Endothelial cell of umbilical vein (primary cell): ENCODE results near the gene ABHD4. TPM values are rescaled to one million over a fixed set of nuclear protein-coding genes. Genes with fewer than 3 reads are reported as not detected.

Experiments used
- BruUV-seq: library from RNA; stranded (reverse); fragments of 400-500 nt; replicated peaks from 2 replicates; lab custom pipeline; 2021; lab: Mats Ljungman, UMichigan
- CTCF ChIA-PET: fragments of 300-600, 350-600 bp; sonication (Branson Sonifier 250); formaldehyde crosslinking; loops from one replicate; lab custom pipeline; 2021; ENCODE audit warnings: antibody characterized with exemption, inconsistent platforms; lab: Charles Lee
- POLR2A ChIA-PET: fragments of 300-600, 350-600 bp; sonication (Branson Sonifier 250); formaldehyde crosslinking; loops from one replicate; lab custom pipeline; 2021; ENCODE audit warnings: antibody characterized with exemption, inconsistent platforms; lab: Charles Lee
- DNase-seq: peaks from one replicate; pipeline ENCODE4 v3.0.0-alpha.2; 2011; ENCODE audit warnings: low read depth, low spot score
- FAIRE-seq: peaks from 2 replicates; lab custom pipeline; 2011; peaks lifted over from hg19 to GRCh38; lab: Jason Lieb, UNC
- H2AFZ ChIP-seq: 2 replicates; pipeline ENCODE4 v1.6.0; 2012; ENCODE audit warnings: low read depth, low read length, control low read depth, inconsistent platforms
- H3K27ac ChIP-seq: 2 replicates; pipeline ENCODE4 v1.5.1; 2011; ENCODE audit warnings: low read depth, mild to moderate bottlenecking, control low read depth, low read length, moderate library complexity; ENCODE audit not compliant: insufficient read depth
- H3K27me3 ChIP-seq, 2 experiments: 2 replicates each; pipeline versions ENCODE4 v1.6.0 to v1.6.1; 2011; ENCODE audit warnings: low read length in 2 of 2, mixed read lengths in 1 of 2; ENCODE audit not compliant: control insufficient read depth in 2 of 2, insufficient read depth in 2 of 2
- H3K36me3 ChIP-seq, 2 experiments: 2 replicates in 1 of 2; 3 replicates in 1 of 2; pipeline ENCODE4 v1.5.1; 2011; ENCODE audit warnings: low read length in 2 of 2, mild to moderate bottlenecking in 1 of 2, moderate library complexity in 1 of 2; ENCODE audit not compliant: control insufficient read depth in 2 of 2, insufficient read depth in 2 of 2; ENCODE audit errors: extremely low read depth in 1 of 2
- H3K4me1 ChIP-seq: 3 replicates; pipeline ENCODE4 v1.5.1; 2011; ENCODE audit warnings: mild to moderate bottlenecking, low read length; ENCODE audit not compliant: control insufficient read depth, insufficient read depth; ENCODE audit errors: extremely low read depth
- H3K4me2 ChIP-seq: 2 replicates; pipeline ENCODE4 v1.6.1; 2011; ENCODE audit warnings: low read length, control low read depth, mixed read lengths; ENCODE audit not compliant: insufficient read depth
- H3K4me3 ChIP-seq, 3 experiments: fragments of 200-600 bp in 1 of 3; sonication (generic), shearing (Covaris generic) in 1 of 3; replicated peaks in 1 of 3; 2 replicates each; pipeline ENCODE4 v1.5.1; 2011 to 2016; ENCODE audit warnings: control low read depth in 3 of 3, low read length in 3 of 3, mild to moderate bottlenecking in 2 of 3, inconsistent platforms in 1 of 3, low read depth in 1 of 3, moderate library complexity in 1 of 3; ENCODE audit not compliant: insufficient read depth in 1 of 3
- H3K79me2 ChIP-seq: 2 replicates; pipeline ENCODE4 v1.6.0; 2012; ENCODE audit warnings: low read length, inconsistent platforms; ENCODE audit not compliant: control insufficient read depth, insufficient read depth
- H3K9ac ChIP-seq: replicated peaks from 2 replicates; pipeline ENCODE3; 2011; ENCODE audit warnings: low read length, control low read depth; ENCODE audit not compliant: insufficient read depth; ENCODE audit errors: extremely low read depth
- H3K9me1 ChIP-seq: replicated peaks from 3 replicates; pipeline ENCODE4 v1.6.0; 2011; ENCODE audit warnings: mild to moderate bottlenecking, low read length; ENCODE audit not compliant: control insufficient read depth, insufficient read depth; ENCODE audit errors: extremely low read depth
- H3K9me3 ChIP-seq: replicated peaks from 2 replicates; pipeline ENCODE4 v1.5.1; 2012; ENCODE audit warnings: low read length, inconsistent platforms; ENCODE audit not compliant: control insufficient read depth, insufficient read depth
- H4K20me1 ChIP-seq: replicated peaks from 2 replicates; pipeline ENCODE3; 2011; ENCODE audit warnings: mild to moderate bottlenecking, low read length; ENCODE audit not compliant: control insufficient read depth, insufficient read depth; ENCODE audit errors: extremely low read depth
- FOS ChIP-seq: IDR thresholded peaks from 2 replicates; pipeline ENCODE4 v1.6.1; 2011; ENCODE audit warnings: mild to moderate bottlenecking, low read length, moderate library complexity, borderline replicate concordance; ENCODE audit not compliant: insufficient read depth
- GATA2 ChIP-seq: IDR thresholded peaks from 2 replicates; pipeline ENCODE4 v1.7.0; 2011; ENCODE audit warnings: low read depth, mild to moderate bottlenecking, moderate library complexity, mixed read lengths, low read length; ENCODE audit not compliant: insufficient read length, insufficient read depth
- JUN ChIP-seq: IDR thresholded peaks from 2 replicates; pipeline ENCODE4 v1.6.1; 2011; ENCODE audit warnings: borderline replicate concordance, low read depth; ENCODE audit not compliant: insufficient read length, insufficient read depth
- POLR2AphosphoS5 ChIP-seq: IDR thresholded peaks from 2 replicates; pipeline ENCODE4 v1.6.1; 2012; ENCODE audit warnings: low read depth, mild to moderate bottlenecking, control low read depth, low read length, moderate library complexity; ENCODE audit not compliant: insufficient read depth
- dilution Hi-C: fragments of 300-500 bp; cut with MboI; formaldehyde crosslinking; loops from one replicate; pipeline ENCODE4 v1.15.0; 2019; ENCODE audit warnings: low sequenced_read_pairs; ENCODE audit not compliant: extremely low pct_ligation_motif_present
- intact Hi-C: fragments of 100-400 bp; cut with micrococcal nuclease; formaldehyde crosslinking; loops from one replicate; pipeline ENCODE4 v1.10.0; 2022
- polyA plus RNA-seq, 4 experiments: library from polyadenylated mRNA; depleted of rRNA in 3 of 4; stranded (reverse) in 3 of 4; unstranded in 1 of 4; fragments of >200 nt; gene quantifications; 2 replicates each; pipeline versions ENCODE4 v1.2.1 to v1.2.3, GENCODE V29; 2011 to 2012; ENCODE audit warnings: missing spikeins in 1 of 4
- total RNA-seq: library from RNA; stranded (reverse); gene quantifications from 2 replicates; pipeline ENCODE4 v1.2.3, GENCODE V29; 2021

ABHD4 gene
- total and polyA plus RNA-seq, 2 donors (not counting 3 experiments of a cell fraction or from before 2014, with no cell fraction given) = 34.8 to 45.5 TPM

DNA sequence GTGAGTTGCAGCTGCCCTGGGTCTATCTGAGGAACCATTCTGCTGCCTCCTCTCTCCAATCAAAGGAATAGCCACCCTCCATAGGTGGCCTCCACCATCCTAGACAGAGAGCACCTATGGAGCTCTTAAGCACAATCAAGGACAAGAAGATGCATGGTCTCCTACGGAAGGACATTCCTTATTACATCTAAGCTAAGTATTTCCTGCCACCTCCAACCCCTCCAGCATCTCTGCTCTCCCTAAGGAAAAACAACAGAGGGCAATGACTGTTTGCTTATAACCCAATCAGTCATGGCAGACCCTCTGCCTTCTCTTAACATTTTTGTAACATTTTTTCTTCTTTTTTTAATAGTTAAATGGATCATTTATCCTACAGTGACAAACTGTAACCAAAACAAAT lies 60.8 kb downstream of the ABHD4 start:
- peak overlapping the region; percentile 94 for H2AFZ ChIP-seq
- intact Hi-C loops = loop anchor here (1.0 kb wide), 12 partner anchors 32 to 241 kb away; partner anchors contain the start of gene MMP14
- FAIRE-seq = peak; percentile 83
- ChIA-PET POLR2A (interaction anchor here (0.5 to 1.0 kb wide), 4 partner anchors 16 to 81 kb away, joined by 3 to 4 read pairs (median 4); no protein-coding TSS in a partner anchor), CTCF (interaction anchor here (0.6 to 9.9 kb wide), 34 partner anchors 10 to 270 kb away, joined by 3 to 293 read pairs (median 10); partner anchors contain the start of genes MMP14, OXA1L and SLC7A7)
- no peaks in the 10 kb centered on the region for H3K79me2 ChIP-seq
- H3K9me3 ChIP-seq = no peaks in the 10 kb centered on the region
- H4K20me1 ChIP-seq = no peaks in the 10 kb centered on the region
- H3K4me1 ChIP-seq = peaks cover 32% of the 10 kb centered on the region
- TF ChIP-seq FOS (no peak), GATA2 (peak; percentile 12), POLR2AphosphoS5 (peak; percentile 29)
- H3K27ac ChIP-seq = peak overlapping the region; percentile 72
- no peaks in the 10 kb centered on the region for H3K27me3 ChIP-seq
- H3K4me2 ChIP-seq = peak overlapping the region; percentile 78
- H3K36me3 ChIP-seq = no peaks in the 10 kb centered on the region
- H3K9me1 ChIP-seq = no peaks in the 10 kb centered on the region
- peak; percentile 42 for DNase-seq
- no TSS peak for BruUV-seq
- H3K4me3 ChIP-seq = peak overlapping the region in 1 of 3 experiments; percentile 28
- dilution Hi-C loops = no loop called here
- H3K9ac ChIP-seq = peak overlapping the region; percentile 23

DNA sequence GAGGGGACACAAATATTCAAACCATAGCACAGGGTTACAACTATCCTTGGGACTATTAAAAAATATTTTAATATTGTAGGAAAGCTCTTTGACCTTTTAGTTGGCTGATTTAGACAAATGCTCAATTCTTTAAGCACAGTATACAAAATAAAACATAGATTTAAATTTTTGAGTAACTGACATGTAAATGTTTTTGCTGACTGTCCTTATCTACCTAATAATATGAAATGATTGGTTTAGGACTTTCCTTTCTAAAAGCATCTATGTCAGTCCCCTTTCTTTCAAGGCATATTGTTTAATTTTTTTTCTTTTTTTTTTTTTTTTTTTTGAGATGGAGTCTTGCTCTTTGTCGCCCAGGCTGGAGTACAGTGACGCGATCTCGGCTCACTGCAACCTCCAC lies 62.6 kb downstream of the ABHD4 start:
- H3K4me3 ChIP-seq = no peak overlapping the region
- no peak overlapping the region for H3K27ac ChIP-seq
- H3K9me1 ChIP-seq = no peaks in the 10 kb centered on the region
- H4K20me1 ChIP-seq = no peaks in the 10 kb centered on the region
- DNase-seq = no peak
- ChIA-PET POLR2A (no interaction called here), CTCF (interaction anchor here (2.7 to 5.6 kb wide), 8 partner anchors 8 to 193 kb away, joined by 12 to 85 read pairs (median 44); partner anchors contain the start of genes OXA1L and SLC7A7)
- intact Hi-C loops = no loop called here
- no TSS peak for BruUV-seq
- H3K4me1 ChIP-seq = peaks cover 29% of the 10 kb centered on the region
- FAIRE-seq = no peak
- H3K9ac ChIP-seq = no peak overlapping the region
- TF ChIP-seq JUN (no peak), GATA2 (no peak)
- H3K27me3 ChIP-seq = no peaks in the 10 kb centered on the region
- no peaks in the 10 kb centered on the region for H3K36me3 ChIP-seq
- H2AFZ ChIP-seq = no peak overlapping the region
- H3K79me2 ChIP-seq = no peaks in the 10 kb centered on the region
- no peaks in the 10 kb centered on the region for H3K9me3 ChIP-seq
- no peak overlapping the region for H3K4me2 ChIP-seq
- dilution Hi-C loops = no loop called here

Other genes with a start within 250 kb of the ABHD4 start
- 299 and 304 TPM in 2 replicates for gene DAD1, start 9.1 kb upstream of the ABHD4 start, total RNA-seq
- 1,220 and 1,227 TPM in 2 replicates for gene DAD1, start 9.1 kb upstream of the ABHD4 start, polyA plus RNA-seq
- not detected in 2 replicates for gene OR6J1, start 46.1 kb downstream of the ABHD4 start, total RNA-seq
- not detected in 2 replicates for gene OR6J1, start 46.1 kb downstream of the ABHD4 start, polyA plus RNA-seq
- gene OXA1L, start 168.4 kb downstream of the ABHD4 start, total RNA-seq = 200 and 212 TPM in 2 replicates
- gene OXA1L, start 168.4 kb downstream of the ABHD4 start, polyA plus RNA-seq = 294 and 328 TPM in 2 replicates
- 18.5 and 22.5 TPM in 2 replicates for gene SLC7A7, start 217.1 kb downstream of the ABHD4 start, total RNA-seq
- gene SLC7A7, start 217.1 kb downstream of the ABHD4 start, polyA plus RNA-seq = 94.0 and 103 TPM in 2 replicates
- gene MRPL52, start 231.6 kb downstream of the ABHD4 start, total RNA-seq = 174 TPM in 2 replicates
- 81.1 and 127 TPM in 2 replicates for gene MRPL52, start 231.6 kb downstream of the ABHD4 start, polyA plus RNA-seq
- gene MMP14, start 238.3 kb downstream of the ABHD4 start, total RNA-seq = 603 and 615 TPM in 2 replicates
- 501 and 506 TPM in 2 replicates for gene MMP14, start 238.3 kb downstream of the ABHD4 start, polyA plus RNA-seq